Type B pancreatic cell (in vitro differentiated cells): Measurements from ENCODE around the gene GRIN2C. TPM values are rescaled to one million over a fixed set of nuclear protein-coding genes. Genes with fewer than 3 reads are reported as not detected.

ENCODE experiments used
- DNase-seq: peaks from one replicate; pipeline ENCODE4 v3.0.0; 2021; ENCODE audit warnings: mixed read lengths; ENCODE audit not compliant: unreplicated experiment; ENCODE audit errors: extremely low spot score
- H3K27ac Mint-ChIP-seq: 2 replicates; pipeline ENCODE4 v1.8.0; 2021; ENCODE audit warnings: mild to moderate bottlenecking, mixed read lengths
- H3K27me3 Mint-ChIP-seq: 2 replicates; pipeline ENCODE4 v1.8.0; 2021; ENCODE audit warnings: mixed read lengths
- H3K36me3 Mint-ChIP-seq: 2 replicates; pipeline ENCODE4 v1.8.0; 2021; ENCODE audit warnings: mixed read lengths
- H3K4me1 Mint-ChIP-seq: one replicate; pipeline ENCODE4 v1.8.0; 2021; ENCODE audit warnings: mixed read lengths; ENCODE audit not compliant: unreplicated experiment
- H3K4me3 Mint-ChIP-seq: 2 replicates; pipeline ENCODE4 v1.8.0; 2021; ENCODE audit warnings: mild to moderate bottlenecking, mixed read lengths
- H3K9me3 Mint-ChIP-seq: 2 replicates; pipeline ENCODE4 v1.8.0; 2021; ENCODE audit warnings: mixed read lengths
- total RNA-seq: library from RNA; stranded (reverse); gene quantifications from 2 replicates; pipeline ENCODE4 v1.2.1, GENCODE V29; 2021; ENCODE audit warnings: low replicate concordance
- TF ChIP-seq, protein P1 (sequence below): fragments of 200-600 bp; sonication (generic); conservative IDR thresholded peaks from 2 replicates; pipeline ENCODE4 v1.5.0; 2021; ENCODE audit warnings: antibody characterized with exemption, mild to moderate bottlenecking

The GRIN2C gene
- total RNA-seq, 1 donor from 2014 or later, result 0.72 TPM

DNA sequence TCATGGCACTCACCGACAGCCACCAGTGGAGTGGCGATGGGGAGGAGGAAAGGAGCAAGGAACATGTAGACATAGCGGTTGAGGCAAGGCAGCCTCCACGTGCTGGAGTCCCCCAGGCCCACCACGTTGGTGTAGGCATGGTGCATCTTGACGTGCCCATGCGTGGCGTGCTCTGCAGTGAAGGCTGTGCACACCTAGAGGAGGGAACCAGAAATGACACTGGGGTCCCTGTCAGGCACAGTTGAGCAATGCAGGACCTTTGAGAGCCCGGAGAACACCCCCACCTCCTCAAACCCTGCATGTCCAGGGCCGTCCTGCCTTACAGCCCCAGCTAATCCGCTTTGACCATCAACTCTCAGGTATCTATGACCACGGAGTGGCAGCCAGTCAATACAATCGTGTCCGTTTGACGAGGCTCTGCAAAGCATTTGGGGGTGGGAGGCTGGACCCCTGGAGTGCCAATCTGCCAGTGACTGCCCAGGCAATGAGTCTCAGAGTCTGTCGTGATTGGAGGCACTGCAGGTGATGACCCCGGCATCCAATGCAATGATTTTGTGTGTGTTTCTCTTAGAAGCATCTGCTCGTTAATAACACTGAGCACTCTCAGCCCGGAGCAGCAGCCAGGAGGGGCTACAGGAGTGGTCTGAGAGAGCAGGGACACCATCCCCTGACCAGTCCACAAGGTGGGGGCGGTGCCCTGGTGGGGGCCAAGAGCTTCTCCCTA is 23.0 kb upstream of the GRIN2C start:
- Mint-ChIP-seq H3K36me3 (no peaks in the 10 kb centered on the region), H3K4me1 (no peaks in the 10 kb centered on the region), H3K4me3 (no peak overlapping the region), H3K9me3 (no peaks in the 10 kb centered on the region), H3K27me3 (peaks cover 32% of the 10 kb centered on the region), H3K27ac (no peak overlapping the region)
- DNase-seq, result no peak
- TF ChIP-seq, protein P1, sequence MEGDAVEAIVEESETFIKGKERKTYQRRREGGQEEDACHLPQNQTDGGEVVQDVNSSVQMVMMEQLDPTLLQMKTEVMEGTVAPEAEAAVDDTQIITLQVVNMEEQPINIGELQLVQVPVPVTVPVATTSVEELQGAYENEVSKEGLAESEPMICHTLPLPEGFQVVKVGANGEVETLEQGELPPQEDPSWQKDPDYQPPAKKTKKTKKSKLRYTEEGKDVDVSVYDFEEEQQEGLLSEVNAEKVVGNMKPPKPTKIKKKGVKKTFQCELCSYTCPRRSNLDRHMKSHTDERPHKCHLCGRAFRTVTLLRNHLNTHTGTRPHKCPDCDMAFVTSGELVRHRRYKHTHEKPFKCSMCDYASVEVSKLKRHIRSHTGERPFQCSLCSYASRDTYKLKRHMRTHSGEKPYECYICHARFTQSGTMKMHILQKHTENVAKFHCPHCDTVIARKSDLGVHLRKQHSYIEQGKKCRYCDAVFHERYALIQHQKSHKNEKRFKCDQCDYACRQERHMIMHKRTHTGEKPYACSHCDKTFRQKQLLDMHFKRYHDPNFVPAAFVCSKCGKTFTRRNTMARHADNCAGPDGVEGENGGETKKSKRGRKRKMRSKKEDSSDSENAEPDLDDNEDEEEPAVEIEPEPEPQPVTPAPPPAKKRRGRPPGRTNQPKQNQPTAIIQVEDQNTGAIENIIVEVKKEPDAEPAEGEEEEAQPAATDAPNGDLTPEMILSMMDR, result no peak

DNA sequence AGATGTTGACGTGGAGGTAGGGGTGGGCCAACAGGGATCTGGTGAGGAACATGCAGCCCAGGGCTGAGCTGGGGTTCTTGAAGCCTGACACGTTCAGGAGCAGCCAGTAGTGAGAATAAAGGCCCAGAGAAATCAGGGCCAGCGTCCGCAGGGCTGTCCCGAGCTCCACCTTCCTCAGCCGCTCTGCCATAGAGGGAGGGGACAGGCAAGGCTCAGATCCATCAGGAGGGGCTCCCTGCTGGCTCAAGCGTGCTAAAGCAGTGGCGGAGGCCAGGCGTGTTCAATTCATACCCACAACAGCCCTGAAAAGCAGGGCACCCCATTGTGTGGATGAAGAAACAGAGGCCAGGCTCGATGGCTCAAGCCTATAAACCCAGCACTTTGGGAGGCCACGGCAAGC is 21.4 kb upstream of the GRIN2C start:
- TF ChIP-seq, protein P1, result no peak
- H3K27ac Mint-ChIP-seq, result no peak overlapping the region
- DNase-seq, result no peak
- H3K4me3 Mint-ChIP-seq, result no peak overlapping the region
- no peaks in the 10 kb centered on the region for H3K4me1 Mint-ChIP-seq
- H3K9me3 Mint-ChIP-seq, result no peaks in the 10 kb centered on the region
- no peaks in the 10 kb centered on the region for H3K36me3 Mint-ChIP-seq
- peaks cover 24% of the 10 kb centered on the region for H3K27me3 Mint-ChIP-seq

DNA sequence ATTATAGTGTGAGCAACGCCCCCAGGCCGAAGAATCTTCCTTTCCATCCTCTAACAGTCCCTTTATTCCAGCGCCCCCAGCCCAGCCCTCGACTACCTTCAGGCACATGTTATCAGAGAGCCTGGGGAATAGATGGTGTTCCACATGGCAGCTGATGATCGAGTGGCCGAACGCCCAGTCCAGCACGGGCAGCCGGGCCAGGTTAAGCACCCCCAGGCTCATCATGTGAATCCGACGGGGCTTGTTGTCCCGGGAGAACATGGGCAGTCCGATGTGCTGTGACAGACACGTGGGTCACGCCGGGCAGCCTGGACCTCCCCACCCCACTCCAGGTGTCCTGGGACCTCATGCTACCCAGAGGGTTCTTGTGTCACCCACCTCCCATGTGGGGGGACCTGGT is 19.6 kb upstream of the GRIN2C start:
- Mint-ChIP-seq H3K36me3 (no peaks in the 10 kb centered on the region), H3K4me1 (no peaks in the 10 kb centered on the region), H3K4me3 (no peak overlapping the region), H3K9me3 (no peaks in the 10 kb centered on the region), H3K27me3 (peaks cover 24% of the 10 kb centered on the region), H3K27ac (no peak overlapping the region)
- no peak for DNase-seq
- TF ChIP-seq, protein P1, result no peak

DNA sequence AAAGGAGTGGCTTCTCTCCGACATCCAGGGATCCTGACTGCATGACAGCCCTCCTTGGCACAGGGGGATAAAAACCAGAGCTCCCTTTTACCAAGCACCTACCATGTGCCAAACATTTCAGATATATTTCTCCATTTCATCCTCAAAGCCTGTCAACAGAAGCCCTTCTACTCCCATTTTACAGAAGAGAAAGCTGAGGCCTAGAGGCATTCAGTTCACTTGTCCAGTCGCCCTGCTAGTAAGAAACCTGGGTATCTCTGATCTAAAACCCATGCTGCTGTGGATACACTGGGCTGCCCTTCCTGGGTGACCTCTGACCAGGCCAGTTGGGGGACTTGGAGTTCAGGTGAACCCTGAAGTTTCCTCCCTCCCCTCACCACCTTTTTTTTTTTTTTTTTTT is 19.0 kb upstream of the GRIN2C start:
- no peak for DNase-seq
- TF ChIP-seq, protein P1, result no peak
- H3K4me3 Mint-ChIP-seq, result no peak overlapping the region
- peak overlapping the region; percentile 85 for H3K27ac Mint-ChIP-seq
- no peaks in the 10 kb centered on the region for H3K4me1 Mint-ChIP-seq
- H3K36me3 Mint-ChIP-seq, result no peaks in the 10 kb centered on the region
- peaks cover 24% of the 10 kb centered on the region for H3K27me3 Mint-ChIP-seq
- no peaks in the 10 kb centered on the region for H3K9me3 Mint-ChIP-seq

DNA sequence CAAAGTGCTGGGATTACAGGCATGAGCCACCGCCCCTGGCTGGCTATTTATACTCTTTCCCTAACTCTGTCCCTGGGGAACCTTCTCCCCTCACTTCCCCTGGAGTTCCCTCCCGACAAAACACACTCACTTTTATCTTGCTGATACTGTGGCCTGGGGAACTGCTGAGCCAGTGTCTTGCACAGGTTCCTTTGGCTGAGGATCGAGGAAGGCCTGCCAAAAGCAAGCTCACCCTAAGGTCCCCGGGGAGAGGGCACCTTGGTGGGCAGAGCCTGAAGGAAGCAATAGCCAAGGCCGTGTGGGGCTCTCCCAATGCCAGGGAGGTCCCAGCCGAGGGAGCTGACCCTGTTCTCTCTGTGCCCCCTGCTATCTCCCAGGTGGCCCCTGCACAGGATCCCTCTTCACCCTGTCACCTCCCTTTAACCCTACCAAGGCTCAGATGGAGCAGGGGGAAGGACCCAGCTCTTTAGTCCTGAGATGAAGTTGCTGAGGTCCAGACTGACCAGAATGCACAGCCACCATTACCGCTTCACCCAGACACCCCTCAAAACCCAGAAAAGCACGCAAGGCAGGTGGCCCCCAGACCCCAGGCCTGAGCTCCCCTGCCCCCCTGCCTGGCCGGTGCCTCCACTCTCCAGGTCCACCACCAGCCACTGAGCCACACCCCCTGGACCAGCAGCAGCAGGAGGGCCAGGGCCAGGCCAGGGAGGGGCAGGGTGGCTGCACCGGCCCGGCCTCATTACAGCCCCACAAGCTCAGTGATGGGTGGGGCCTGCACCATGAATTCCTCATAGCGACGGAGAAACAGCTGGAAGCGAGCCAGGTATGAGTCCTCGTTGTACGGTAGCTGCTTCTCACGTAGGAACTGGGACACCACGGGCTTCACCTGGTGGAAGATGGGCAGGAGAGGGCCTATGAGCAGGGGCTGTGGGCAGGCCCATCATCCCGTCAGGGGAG is 18.2 kb upstream of the GRIN2C start:
- H3K4me1 Mint-ChIP-seq, result no peaks in the 10 kb centered on the region
- no peaks in the 10 kb centered on the region for H3K9me3 Mint-ChIP-seq
- peaks cover 22% of the 10 kb centered on the region for H3K27me3 Mint-ChIP-seq
- peak overlapping the region; percentile 85 for H3K27ac Mint-ChIP-seq
- H3K4me3 Mint-ChIP-seq, result no peak overlapping the region
- DNase-seq, result no peak
- no peaks in the 10 kb centered on the region for H3K36me3 Mint-ChIP-seq
- TF ChIP-seq, protein P1, result no peak
